GM19468 (cell line): ENCODE data around the gene ART1.

Source experiments
- ATAC-seq: cut with Tn5 transposase; IDR thresholded peaks from one replicate; pipeline ENCODE4 v1.9.1; 2021; ENCODE audit warnings: mild to moderate bottlenecking, moderate library complexity, moderate number of reproducible peaks; ENCODE audit not compliant: unreplicated experiment; ENCODE audit errors: extremely low read depth

ART1 gene

DNA sequence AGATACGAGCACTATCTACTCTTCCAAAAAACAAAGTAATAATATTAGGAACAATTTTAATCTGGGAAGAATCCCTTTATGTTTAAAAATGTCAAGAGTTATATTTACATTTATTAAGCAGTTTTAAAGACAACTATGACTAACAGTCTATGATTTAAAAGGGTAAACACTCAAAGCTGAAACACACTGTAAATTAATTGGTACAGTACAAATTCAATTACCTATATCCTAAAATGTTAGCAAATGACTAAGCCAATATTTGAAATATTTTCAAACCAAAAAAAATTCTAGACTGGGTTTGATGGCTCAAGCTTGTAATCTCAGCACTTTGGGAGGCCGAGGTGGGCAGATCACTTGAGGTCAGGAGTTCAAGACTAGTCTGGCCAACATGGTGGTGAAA lies 62.2 kb downstream of the ART1 start:
- no peak for ATAC-seq

DNA sequence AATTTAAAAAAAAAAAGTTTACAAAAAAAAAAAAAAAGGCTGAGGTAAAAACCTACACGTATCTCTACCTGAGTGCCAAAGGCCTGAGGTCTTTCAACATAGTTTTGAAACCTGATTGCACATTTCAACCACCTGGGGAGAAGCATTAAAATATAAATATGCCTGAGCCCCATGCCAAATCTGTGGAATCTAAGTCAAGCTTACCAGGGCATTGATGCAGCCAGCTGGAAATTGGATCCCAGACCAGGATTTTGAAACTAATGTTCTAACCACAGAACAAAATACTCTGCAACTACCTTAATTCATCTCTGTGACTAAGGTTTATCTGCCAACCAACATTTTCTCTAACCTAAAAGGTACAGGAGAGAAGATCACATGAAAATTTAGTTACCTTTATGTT lies 65.0 kb downstream of the ART1 start:
- no peak for ATAC-seq

DNA sequence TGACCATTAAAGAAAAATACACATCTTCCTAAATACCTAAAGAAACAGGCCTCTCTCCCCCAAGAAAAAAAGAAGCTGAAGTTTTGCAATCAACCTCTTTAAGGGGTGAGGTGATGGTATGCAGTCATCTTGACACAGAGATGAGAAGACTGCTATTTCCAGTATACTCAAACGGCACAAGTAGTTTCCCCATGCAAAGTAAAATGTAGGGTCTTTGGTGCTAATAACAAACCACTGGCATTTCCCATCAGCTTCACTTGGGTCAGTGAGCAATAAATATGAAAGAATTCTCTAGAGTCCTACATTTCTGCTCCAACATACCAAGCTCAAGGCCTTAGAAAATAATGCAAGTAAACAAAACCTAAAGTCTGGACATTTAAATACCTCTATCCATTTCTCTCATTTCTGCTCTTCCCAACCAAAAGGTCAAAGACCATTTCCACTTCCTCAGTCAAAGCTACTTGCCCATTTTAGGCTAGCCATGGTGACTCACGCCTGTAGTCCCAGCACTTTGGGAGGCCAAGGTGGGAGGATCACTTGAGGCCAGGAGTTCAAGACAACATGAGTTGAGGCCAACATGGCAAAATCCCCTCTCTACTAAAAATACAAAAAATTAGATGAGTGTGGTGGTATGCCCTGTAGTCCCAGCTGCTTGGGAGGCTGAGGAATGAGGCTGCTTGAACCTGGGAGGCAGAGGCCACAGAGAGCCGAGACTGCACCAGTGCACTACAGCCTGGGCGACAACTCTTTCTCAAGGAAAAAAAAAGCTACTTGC lies 65.7 kb downstream of the ART1 start:
- ATAC-seq: no peak

DNA sequence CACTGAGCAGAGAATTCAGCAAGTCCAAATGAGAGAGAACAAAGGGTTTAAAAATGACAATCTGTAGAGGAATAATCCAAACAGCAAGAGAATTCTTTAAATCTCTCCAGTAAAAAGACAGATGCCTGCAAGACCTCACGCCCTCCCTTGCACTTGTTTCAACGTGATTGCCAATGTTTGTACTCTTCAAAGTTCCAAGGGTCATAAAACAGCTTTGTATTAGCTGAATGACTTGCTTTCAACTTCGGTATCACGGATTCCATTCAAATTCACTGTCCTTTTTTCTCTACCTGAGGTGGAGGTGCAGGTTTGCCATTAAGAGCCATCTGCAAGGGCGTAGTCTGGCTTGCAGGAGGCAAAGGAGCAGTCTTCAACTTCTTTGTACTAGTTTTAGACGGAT lies 67.3 kb downstream of the ART1 start:
- no peak for ATAC-seq
